HG03432 (cell line): ENCODE results near the gene GRIN2B.

Source experiments
- ATAC-seq: cut with Tn5 transposase; IDR thresholded peaks from one replicate; pipeline ENCODE4 v1.9.1; 2021; ENCODE audit warnings: mild to moderate bottlenecking, moderate library complexity; ENCODE audit not compliant: unreplicated experiment

Gene GRIN2B

DNA sequence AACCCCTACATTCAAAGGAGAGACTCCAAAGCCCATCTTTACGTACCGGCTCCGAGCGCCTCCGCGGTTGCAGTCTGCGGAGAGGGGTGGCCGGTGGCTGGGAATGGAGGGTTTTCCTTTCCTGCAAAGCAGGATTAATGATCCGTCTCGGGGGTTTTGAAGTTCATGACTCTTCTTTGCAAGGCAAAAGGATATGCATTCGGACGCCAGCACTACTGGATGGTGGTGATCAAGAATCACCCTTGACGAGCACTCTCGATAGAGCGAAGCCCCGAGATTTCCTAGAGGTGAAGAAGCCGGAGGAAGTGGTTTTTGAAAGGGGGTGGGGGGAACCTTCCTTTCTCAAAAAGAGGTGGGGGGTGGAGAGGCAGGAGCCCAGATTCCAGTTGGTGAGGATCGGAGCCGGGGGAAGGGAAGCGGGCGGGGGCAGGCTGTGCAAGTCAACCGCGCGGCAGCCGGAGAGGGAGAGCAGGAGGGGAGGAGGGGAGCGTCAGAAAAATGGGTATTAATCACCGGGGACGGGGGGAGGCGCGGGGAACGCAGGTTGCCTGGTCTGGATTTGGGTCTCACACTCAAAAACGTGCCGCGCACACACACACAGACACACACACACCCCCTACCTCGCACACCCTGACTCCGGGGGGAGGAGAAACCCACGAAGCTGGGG lies at the start of gene GRIN2B:
TSS of gene GRIN2B (minus strand) at position 307 of the 667 bp plus-strand sequence. CDS start 115,394 bp downstream, outside the sequence.
- ATAC-seq, result no peak

DNA sequence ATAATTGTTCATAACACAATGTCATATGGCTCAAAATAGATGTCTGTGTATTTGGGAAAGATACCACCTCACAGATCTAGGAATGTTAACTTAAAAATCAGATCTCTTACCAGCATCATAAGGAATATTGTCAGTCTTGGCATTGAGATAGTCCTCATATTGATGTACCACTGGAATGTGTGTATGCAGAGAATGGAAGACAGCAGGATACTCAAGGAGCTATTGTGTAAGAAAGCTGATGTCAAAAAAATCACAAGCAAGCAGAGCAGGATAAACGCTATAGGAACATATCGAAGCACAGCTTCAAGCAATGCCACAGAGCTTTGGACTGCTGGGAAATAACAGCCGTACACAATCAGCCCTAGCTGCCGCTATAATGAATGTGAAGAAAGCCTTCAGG lies 45.1 kb upstream of the GRIN2B start:
- ATAC-seq, result no peak

DNA sequence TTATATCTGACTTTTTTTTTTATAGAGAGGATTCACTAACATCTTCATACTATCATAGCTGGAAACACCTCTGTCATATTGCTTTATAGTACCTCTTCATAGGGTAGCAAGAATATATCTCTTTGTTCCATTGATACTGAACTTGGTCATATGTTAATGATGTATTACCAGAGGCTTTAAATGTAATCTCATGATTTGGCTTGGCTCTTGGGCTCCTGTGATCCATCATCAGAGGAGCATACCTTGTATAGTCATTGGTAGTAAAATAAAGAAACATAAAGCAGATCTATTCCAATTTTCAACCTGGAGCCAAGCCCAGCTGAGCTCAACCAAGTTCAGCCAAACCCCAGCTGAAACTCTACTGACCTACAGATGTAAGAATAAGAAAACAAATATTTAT lies 43.2 kb upstream of the GRIN2B start:
- ATAC-seq, result no peak

GRCh38 chr12:14018080-14018479 lies 36.7 kb upstream of the GRIN2B start:
- ATAC-seq, result no peak

DNA sequence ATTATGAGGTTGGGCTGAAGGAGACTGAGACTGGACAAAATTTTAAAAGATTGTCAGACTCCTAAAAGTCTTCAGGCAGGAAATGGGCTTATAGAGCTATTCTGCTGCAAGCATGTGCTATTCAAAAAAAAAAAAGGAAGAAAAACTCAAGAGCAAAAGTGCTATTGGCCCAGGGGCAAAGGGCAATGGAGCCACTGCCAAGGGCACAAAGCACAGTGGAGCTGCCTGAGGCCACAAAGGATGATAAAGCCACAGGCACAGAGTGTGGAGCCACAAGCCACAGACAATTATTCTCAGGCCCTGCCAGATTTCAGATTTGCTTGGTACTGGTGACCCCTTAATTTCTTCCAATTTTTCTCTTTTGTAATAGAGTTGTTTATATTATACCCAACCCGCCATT lies 29.6 kb upstream of the GRIN2B start:
- ATAC-seq, result no peak

DNA sequence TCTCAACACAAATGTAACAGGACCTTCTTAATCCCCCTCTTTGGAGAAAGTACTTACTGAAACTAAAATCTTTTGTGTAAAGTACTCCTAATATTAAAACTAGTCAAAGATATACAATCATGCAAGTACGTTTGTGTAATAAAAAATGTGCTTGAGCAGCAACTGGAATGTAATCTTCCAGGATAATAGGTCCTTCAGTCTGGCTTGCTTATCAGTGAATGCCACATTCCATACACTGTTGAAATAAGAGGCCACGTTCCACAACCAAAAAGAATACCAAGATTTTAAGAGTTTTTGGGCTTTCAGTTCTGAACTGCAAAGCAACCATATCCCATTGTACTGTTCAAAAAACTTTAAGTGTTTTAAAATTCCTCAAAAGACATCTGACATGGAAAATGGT lies 26.2 kb upstream of the GRIN2B start:
- ATAC-seq, result no peak

DNA sequence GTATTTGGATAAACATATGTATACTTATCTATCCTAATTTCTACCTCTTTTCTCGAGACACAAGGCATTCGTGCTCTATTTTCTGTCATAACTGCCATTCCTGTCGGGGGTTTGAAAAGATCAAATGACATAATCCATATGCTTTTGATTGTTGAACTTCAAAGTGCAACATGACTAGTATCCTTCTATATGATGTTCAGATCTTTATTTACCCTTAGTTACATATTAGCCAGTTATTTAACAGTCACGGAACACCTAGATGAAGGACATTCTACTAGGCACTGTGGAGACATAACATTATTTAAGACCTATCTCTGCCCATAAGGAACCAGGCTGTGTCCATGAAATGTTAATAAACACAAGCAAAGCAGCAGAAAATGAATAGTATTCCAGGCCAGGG lies 11.2 kb upstream of the GRIN2B start:
- ATAC-seq, result no peak

DNA sequence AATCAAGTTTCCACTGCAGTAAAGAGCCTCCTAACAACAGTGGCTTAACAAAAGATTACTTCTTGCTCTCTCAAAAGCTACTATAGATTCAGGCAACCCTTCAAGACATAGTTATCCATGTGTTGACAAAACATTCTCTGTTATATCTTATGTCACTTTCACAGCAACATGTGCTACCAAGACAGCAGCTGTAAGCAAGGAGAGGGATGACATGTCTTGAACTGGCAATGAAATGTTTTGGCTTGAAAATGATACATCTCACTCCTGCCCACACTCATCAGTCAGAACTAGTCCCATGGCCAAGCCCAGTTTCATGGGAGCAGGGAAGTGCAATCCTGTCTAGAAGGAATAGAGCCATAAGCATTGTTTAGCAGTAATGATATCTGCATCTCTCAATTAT lies 10.7 kb upstream of the GRIN2B start:
- no peak for ATAC-seq

- ATAC-seq, result no peak
Measured at GRCh38 chr12:13986031-13986430, 4.6 kb upstream of the GRIN2B start.

DNA sequence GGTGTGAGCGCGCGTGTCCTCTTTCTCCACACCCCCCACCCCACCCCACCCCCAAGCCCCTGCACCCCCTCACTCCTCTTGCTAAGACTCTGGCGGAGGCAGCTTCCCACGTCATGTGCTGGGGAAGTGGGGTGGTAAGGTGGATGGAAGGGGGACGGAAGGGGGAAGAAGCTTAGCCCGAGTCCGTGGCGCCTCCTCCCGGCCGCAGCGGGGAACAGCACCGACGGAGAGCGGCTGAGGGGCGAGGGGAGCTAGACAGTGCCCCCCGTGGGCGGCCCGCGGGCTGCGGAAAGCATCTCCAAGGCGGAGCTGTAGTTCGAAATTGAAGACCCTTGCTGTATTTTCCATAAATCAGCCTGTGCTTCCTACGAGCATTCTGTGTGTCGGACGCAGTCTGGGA lies 588 bp upstream of the GRIN2B start:
- ATAC-seq, result no peak

DNA sequence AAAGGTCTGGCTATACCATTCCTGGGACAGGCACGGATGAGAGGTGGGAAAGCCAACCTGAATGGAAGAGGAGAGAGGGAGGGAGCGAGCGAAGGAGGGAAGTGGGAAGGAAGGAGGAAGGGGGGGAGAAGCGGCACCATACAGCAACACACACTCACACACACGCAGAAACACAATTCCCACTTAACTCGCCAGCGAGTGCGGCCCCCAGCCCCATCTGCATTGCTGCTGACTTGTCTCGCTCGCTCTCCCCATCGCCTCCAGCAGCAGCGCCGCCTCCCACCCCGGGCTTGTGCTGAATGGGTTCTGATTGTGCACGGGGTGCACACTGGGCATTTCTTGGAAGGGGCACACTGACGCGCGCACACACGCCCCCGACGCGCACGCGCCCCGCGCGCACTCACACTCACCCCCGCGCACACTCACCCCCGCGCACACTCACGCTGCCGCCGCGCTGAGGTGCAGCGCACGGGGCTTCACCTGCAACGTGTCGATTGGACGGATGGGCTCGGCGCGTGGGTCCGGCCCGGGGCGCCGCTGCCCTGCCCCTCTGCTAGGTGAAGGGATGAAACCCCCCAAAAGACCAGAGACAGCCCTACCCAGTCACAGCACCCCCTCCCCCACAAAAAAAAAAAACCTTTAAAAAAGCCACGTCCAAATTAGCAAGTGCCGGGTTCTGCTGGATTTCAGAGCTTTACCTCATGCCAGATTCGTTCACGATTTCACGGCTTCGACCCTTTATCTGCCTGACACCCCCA lies 685 bp downstream of the GRIN2B start:
- no peak for ATAC-seq

DNA sequence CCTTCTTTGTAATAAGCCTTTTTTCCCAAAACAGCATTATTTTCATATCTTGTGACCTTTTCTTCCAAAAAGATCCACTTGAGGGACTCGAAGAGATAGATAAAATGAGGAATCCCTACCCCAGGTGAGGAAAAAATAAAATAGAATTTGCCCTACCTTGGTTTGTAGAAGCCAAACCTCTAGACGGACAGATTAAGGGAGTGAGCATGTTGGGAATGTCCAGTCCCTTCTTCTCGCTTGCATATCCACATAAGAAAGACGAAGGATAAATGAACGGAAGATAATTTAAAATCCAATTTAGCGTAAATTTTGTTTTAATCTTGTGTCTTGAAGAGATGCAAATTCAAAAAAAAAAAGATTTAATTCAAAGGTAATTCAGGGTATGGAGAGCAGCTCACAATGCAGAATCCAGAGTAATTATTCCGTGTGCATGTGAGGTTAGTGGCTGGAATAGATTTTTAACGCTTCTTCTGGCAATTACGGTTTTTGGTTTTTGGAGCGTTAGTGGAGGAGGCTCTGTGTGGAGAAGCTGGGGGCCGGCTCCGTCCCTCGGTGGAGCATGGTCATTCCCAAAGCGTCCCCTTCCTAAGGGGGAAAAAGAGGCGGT lies 1.5 kb downstream of the GRIN2B start:
- no peak for ATAC-seq

GRCh38 chr12:13978876-13979275 lies 2.5 kb downstream of the GRIN2B start:
- no peak for ATAC-seq

GRCh38 chr12:13976880-13977279 lies 4.5 kb downstream of the GRIN2B start:
- ATAC-seq, result no peak

DNA sequence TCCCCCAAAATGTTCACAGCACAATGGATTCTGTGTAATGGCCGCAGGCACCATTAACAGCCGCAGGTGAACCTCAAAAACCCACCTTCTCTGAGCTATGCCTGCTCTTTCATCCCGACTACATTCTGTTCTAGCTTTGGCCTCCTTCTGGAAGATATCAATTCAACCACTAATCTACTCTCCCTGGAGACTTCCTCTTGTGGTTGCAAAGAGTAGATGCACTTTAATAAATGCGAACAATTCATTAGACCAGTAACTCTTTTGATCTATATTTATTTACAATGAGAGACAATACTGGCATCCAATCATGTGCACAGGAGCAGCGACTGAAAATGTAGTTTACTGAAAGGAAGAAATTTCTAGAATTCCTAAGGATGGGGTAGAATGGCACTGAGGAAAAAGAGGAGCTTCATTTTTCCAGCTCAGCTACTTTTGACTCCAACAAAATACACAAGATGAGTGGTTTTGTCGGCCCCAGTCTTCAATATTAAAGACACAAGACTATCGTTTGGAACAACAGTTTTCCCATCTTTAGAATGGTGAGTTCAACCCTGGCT lies 5.3 kb downstream of the GRIN2B start:
- no peak for ATAC-seq

DNA sequence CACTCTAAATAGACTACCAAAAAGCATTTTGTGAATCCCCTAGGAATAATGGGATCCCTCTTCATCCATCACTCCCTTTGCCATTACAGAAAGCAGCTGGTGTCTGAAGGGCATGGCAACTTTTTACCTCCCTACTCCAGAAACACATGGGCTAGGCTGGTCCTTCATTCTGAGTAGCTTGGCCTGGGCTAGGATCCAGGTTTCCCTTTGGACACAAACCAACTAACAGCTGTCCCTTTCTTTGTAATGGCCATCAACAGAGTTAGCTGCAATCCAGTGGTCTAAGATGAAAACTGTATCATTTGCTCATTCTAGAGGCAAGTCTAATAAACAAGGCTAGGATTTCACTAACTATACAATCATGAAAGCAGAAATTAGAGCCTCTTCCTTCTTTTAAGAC lies 7.4 kb downstream of the GRIN2B start:
- ATAC-seq, result no peak

DNA sequence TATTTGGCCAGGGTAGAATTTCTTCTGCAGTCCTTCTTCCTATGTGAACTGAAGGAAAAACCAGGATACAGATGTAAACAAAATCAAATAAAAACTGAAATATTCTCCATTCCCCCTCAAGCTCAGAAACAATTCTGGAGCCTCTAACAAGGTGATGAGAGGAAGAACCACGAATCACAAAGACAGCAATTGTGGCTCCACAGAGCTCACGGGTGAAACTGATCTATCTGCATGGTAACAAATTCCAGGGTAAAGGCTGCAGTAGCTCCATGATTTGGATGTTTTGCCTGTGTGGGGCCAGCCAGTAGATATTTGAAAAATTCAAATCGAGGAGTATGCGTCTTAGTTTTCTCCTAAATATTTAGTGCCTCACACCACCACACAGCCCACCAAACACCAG lies 10.6 kb downstream of the GRIN2B start:
- no peak for ATAC-seq

DNA sequence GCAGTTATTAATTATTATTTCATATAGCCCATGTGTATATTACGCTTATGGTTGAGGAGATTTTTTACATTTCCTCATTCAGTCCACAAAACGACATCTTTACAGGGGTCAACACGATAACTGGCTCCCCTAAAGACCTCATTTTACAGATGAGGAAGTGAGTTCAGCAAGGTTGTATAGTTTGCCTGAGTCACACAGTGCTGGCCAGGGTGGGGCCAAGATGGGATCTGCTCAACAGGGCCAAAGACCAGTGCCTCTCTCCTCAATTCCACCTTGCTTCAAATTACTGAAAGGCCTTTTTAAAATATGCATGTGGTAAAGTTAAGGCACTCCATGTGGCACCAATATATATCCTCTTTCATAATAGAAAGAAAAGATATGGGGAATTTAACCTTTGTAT lies 13.1 kb downstream of the GRIN2B start:
- no peak for ATAC-seq

GRCh38 chr12:13964666-13965065 lies 16.7 kb downstream of the GRIN2B start:
- ATAC-seq, result no peak

- ATAC-seq, result no peak
Measured at GRCh38 chr12:13962699-13963098, 18.7 kb downstream of the GRIN2B start.

DNA sequence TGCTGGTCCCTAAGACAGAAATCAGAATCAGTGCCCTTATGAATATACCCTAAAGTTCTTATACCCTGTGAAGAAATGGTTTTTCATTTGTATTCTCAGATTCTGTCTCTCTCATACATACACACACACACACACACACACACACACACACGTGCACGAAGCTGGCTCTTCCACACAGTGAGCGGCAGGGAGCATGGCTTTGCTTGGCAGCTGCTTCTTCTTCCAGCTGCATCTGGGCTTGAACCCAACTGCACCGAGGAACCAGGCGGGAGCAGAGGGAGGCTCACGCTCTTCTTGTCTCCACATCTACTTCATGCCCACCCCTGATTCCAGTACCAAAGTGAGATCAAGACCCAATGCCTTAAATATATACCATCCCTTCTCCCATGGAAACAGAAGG lies 19.4 kb downstream of the GRIN2B start:
- ATAC-seq, result no peak
